Trophoblast cell (in vitro differentiated cells and primary cell): ENCODE results near the gene EDIL3.
A peak's percentile ranks its signal among the peaks of the same experiment; 100 is the strongest.

ENCODE experiments used
- DNase-seq, 2 donors: peaks; one replicate each; pipeline ENCODE4 v3.0.0-alpha.2; 2016
- H2AFZ ChIP-seq: 2 replicates; pipeline ENCODE4 v1.6.1; 2013; ENCODE audit warnings: low read length, moderate library complexity, mild to moderate bottlenecking; ENCODE audit not compliant: insufficient read depth, poor library complexity
- H2AK5ac ChIP-seq: 2 replicates; pipeline ENCODE4 v1.6.1; 2013; ENCODE audit warnings: mild to moderate bottlenecking, low read length
- H2BK120ac ChIP-seq: 2 replicates; pipeline ENCODE4 v1.6.1; 2013; ENCODE audit warnings: low read length, mild to moderate bottlenecking, moderate library complexity; ENCODE audit not compliant: insufficient read depth, poor library complexity
- H2BK12ac ChIP-seq: 2 replicates; pipeline ENCODE4 v1.6.1; 2013; ENCODE audit warnings: mild to moderate bottlenecking, low read length, moderate library complexity
- H2BK5ac ChIP-seq: 2 replicates; pipeline ENCODE4 v1.6.1; 2013; ENCODE audit warnings: low read length, low read depth, moderate library complexity, mild to moderate bottlenecking; ENCODE audit not compliant: poor library complexity
- H3K14ac ChIP-seq: 2 replicates; pipeline ENCODE4 v1.6.1; 2013; ENCODE audit warnings: mild to moderate bottlenecking, low read length
- H3K18ac ChIP-seq: 2 replicates; pipeline ENCODE4 v1.6.1; 2013; ENCODE audit warnings: mild to moderate bottlenecking, low read length
- H3K23ac ChIP-seq: 2 replicates; pipeline ENCODE4 v1.6.1; 2013; ENCODE audit warnings: low read length
- H3K27ac ChIP-seq: 2 replicates; pipeline ENCODE4 v1.5.1; 2013; ENCODE audit warnings: low read depth, mild to moderate bottlenecking, inconsistent platforms, low read length, moderate library complexity
- H3K27me3 ChIP-seq: 2 replicates; pipeline ENCODE4 v1.6.1; 2013; ENCODE audit warnings: inconsistent platforms, mild to moderate bottlenecking, low read length, moderate library complexity; ENCODE audit not compliant: insufficient read depth
- H3K36me3 ChIP-seq, 2 experiments: 1 replicate in 1 of 2; 2 replicates in 1 of 2; pipeline ENCODE4 v1.6.1; 2013; ENCODE audit warnings: low read length in 2 of 2, mild to moderate bottlenecking in 2 of 2, moderate library complexity in 1 of 2; ENCODE audit not compliant: insufficient read depth in 2 of 2, control insufficient read depth in 1 of 2
- H3K4ac ChIP-seq: 2 replicates; pipeline ENCODE4 v1.6.1; 2013; ENCODE audit warnings: low read depth, mild to moderate bottlenecking, low read length, moderate library complexity
- H3K4me1 ChIP-seq, 2 experiments: 1 replicate in 1 of 2; 2 replicates in 1 of 2; pipeline ENCODE4 v1.6.1; 2013; ENCODE audit warnings: low read length in 2 of 2, mild to moderate bottlenecking in 2 of 2, moderate library complexity in 1 of 2; ENCODE audit not compliant: insufficient read depth in 2 of 2, control insufficient read depth in 1 of 2
- H3K4me2 ChIP-seq: 2 replicates; pipeline ENCODE4 v1.6.1; 2013; ENCODE audit warnings: inconsistent platforms, mild to moderate bottlenecking, low read length, moderate library complexity
- H3K4me3 ChIP-seq: 2 replicates; pipeline ENCODE4 v1.5.1; 2013; ENCODE audit warnings: mild to moderate bottlenecking, low read depth, low read length, inconsistent platforms
- H3K79me1 ChIP-seq: one replicate; pipeline ENCODE4 v1.6.1; 2013; ENCODE audit warnings: low read length
- H3K79me2 ChIP-seq: 2 replicates; pipeline ENCODE4 v1.6.1; 2013; ENCODE audit warnings: low read length, mild to moderate bottlenecking; ENCODE audit not compliant: control insufficient read depth, insufficient read depth, poor library complexity
- H3K9ac ChIP-seq: 2 replicates; pipeline ENCODE4 v1.6.1; 2013; ENCODE audit warnings: mild to moderate bottlenecking, low read length
- H3K9me3 ChIP-seq: 2 replicates; pipeline ENCODE4 v1.6.1; 2013; ENCODE audit warnings: low read depth, mild to moderate bottlenecking, control low read depth, inconsistent platforms, low read length; ENCODE audit not compliant: insufficient read depth
- H4K12ac ChIP-seq: 2 replicates; pipeline ENCODE4 v1.6.1; 2013; ENCODE audit warnings: low read depth, mild to moderate bottlenecking, low read length, moderate library complexity
- H4K8ac ChIP-seq: 2 replicates; pipeline ENCODE4 v1.6.1; 2013; ENCODE audit warnings: low read depth, mild to moderate bottlenecking, low read length, moderate library complexity
- H4K91ac ChIP-seq: one replicate; pipeline ENCODE4 v1.6.1; 2013; ENCODE audit warnings: low read depth, mild to moderate bottlenecking, low read length, moderate library complexity
- WGBS: extraction: QIAGEN DNeasy Blood & Tissue Kit; methylation state at CpG from one replicate; pipeline ENCODE4 v1.1.7; 2013; ENCODE audit warnings: missing lambda C conversion rate; ENCODE audit not compliant: insufficient read length, insufficient coverage; ENCODE audit errors: extremely low coverage; 5-methylcytosine and 5-hydroxymethylcytosine counted together

EDIL3 gene

GRCh38 chr5:84281383-84281782, 103.3 kb downstream of the EDIL3 start:
- H3K4me2 ChIP-seq, result no peak overlapping the region

GRCh38 chr5:84279234-84279633, 105.4 kb downstream of the EDIL3 start:
- Histone ChIP-seq H3K4me1 (no peaks in the 10 kb centered on the region), H4K91ac (no peak overlapping the region), H3K27me3 (no peaks in the 10 kb centered on the region), H3K4me2 (no peak overlapping the region), H3K79me2 (no peaks in the 10 kb centered on the region), H3K9me3 (no peaks in the 10 kb centered on the region), H3K14ac (no peak overlapping the region), H4K8ac (no peak overlapping the region), H2BK12ac (no peak overlapping the region), H2AK5ac (no peak overlapping the region), H2BK120ac (no peak overlapping the region), H2BK5ac (no peak overlapping the region), H3K27ac (no peak overlapping the region), H4K12ac (no peak overlapping the region), H3K23ac (no peak overlapping the region), H3K4me3 (no peak overlapping the region), H3K9ac (no peak overlapping the region), H3K79me1 (no peaks in the 10 kb centered on the region), H3K36me3 (no peaks in the 10 kb centered on the region), H3K18ac (no peak overlapping the region), H2AFZ (no peak overlapping the region), H3K4ac (no peak overlapping the region)
- DNase-seq, result no peak

More at GRCh38 chr5:84281383-84281782, 103.3 kb downstream of the EDIL3 start:
- Histone ChIP-seq H3K18ac (no peak overlapping the region), H3K4me3 (no peak overlapping the region), H2BK120ac (no peak overlapping the region), H4K8ac (no peak overlapping the region), H3K9ac (no peak overlapping the region), H4K91ac (no peak overlapping the region), H2BK5ac (no peak overlapping the region), H3K36me3 (no peaks in the 10 kb centered on the region), H3K4me1 (no peaks in the 10 kb centered on the region), H3K14ac (no peak overlapping the region), H2BK12ac (no peak overlapping the region), H2AFZ (no peak overlapping the region), H3K27ac (no peak overlapping the region), H3K23ac (no peak overlapping the region), H3K79me1 (no peaks in the 10 kb centered on the region), H2AK5ac (no peak overlapping the region), H3K79me2 (no peaks in the 10 kb centered on the region), H3K27me3 (no peaks in the 10 kb centered on the region), H3K9me3 (no peaks in the 10 kb centered on the region), H4K12ac (no peak overlapping the region), H3K4ac (no peak overlapping the region)
- DNase-seq, result no peak

- H3K14ac ChIP-seq, result no peak overlapping the region
- no peak overlapping the region for H3K4me3 ChIP-seq
- H3K36me3 ChIP-seq, result no peaks in the 10 kb centered on the region
- no peaks in the 10 kb centered on the region for H3K9me3 ChIP-seq
- no peak overlapping the region for H3K4me2 ChIP-seq
- H4K12ac ChIP-seq, result no peak overlapping the region
- H3K18ac ChIP-seq, result no peak overlapping the region
- H3K4me1 ChIP-seq, result no peaks in the 10 kb centered on the region
- no peak overlapping the region for H2AK5ac ChIP-seq
- H3K27me3 ChIP-seq, result no peaks in the 10 kb centered on the region
- H3K79me1 ChIP-seq, result no peaks in the 10 kb centered on the region
- H2BK5ac ChIP-seq, result no peak overlapping the region
- H4K8ac ChIP-seq, result no peak overlapping the region
- no peaks in the 10 kb centered on the region for H3K79me2 ChIP-seq
- H2BK12ac ChIP-seq, result no peak overlapping the region
- no peak overlapping the region for H3K9ac ChIP-seq
- H2BK120ac ChIP-seq, result no peak overlapping the region
- no peak overlapping the region for H3K4ac ChIP-seq
- DNase-seq, result no peak
- no peak overlapping the region for H2AFZ ChIP-seq
- no CpG with 5 or more reads among the region's 1 CpG for WGBS
- H4K91ac ChIP-seq, result no peak overlapping the region
- H3K23ac ChIP-seq, result no peak overlapping the region
- no peak overlapping the region for H3K27ac ChIP-seq
These were observed 109.1 kb downstream of the EDIL3 start for GRCh38 chr5:84275609-84276008.

GRCh38 chr5:84274585-84275468, 109.9 kb downstream of the EDIL3 start:
- H3K9me3 ChIP-seq, result no peaks in the 10 kb centered on the region
- no CpG with 5 or more reads among the region's 3 CpGs for WGBS
- no peaks in the 10 kb centered on the region for H3K79me2 ChIP-seq

More at GRCh38 chr5:84274585-84275468, 109.9 kb downstream of the EDIL3 start:
- Histone ChIP-seq H3K18ac (no peak overlapping the region), H4K12ac (no peak overlapping the region), H3K79me1 (no peaks in the 10 kb centered on the region), H3K4me2 (no peak overlapping the region), H3K36me3 (no peaks in the 10 kb centered on the region), H2BK12ac (no peak overlapping the region), H2AK5ac (no peak overlapping the region), H3K9ac (no peak overlapping the region), H2BK5ac (no peak overlapping the region), H4K8ac (no peak overlapping the region), H2AFZ (no peak overlapping the region), H3K4me1 (no peaks in the 10 kb centered on the region), H3K27me3 (no peaks in the 10 kb centered on the region), H3K4me3 (no peak overlapping the region), H2BK120ac (no peak overlapping the region), H3K14ac (no peak overlapping the region), H3K23ac (no peak overlapping the region), H4K91ac (no peak overlapping the region), H3K4ac (no peak overlapping the region), H3K27ac (no peak overlapping the region)
- peak in 1 of 2 donors; percentile 52 for DNase-seq
